ENCODE data around the gene HRNR.
"Not testable (repeated sequence)": the region's sequence is repeated elsewhere in the genome, so short reads cannot be mapped to it uniquely, and the experiment has no call there.

HRNR gene

GRCh38 chr1:152224093-152224492, at the start of gene HRNR:
TSS of gene HRNR (minus strand) at chr1:152224193. CDS start at chr1:152223253, 940 bp downstream.
- H3K27me3 Mint-ChIP-seq (ENCODE audit: low read depth), result no peaks in the 10 kb centered on the region
- no peaks in the 10 kb centered on the region for H3K4me1 Mint-ChIP-seq
- peaks cover 34% of the 10 kb centered on the region for H3K9me3 Mint-ChIP-seq
- TF ChIP-seq CTCF (IDR thresholded peaks at IDR 0.05; ENCODE audit: unreplicated experiment in 3 of 3), result no peak
- no peak within 1 kb of the TSS for H3K27ac Mint-ChIP-seq
- no peaks in the 10 kb centered on the region for H3K36me3 Mint-ChIP-seq (ENCODE audit: low read depth)
- H3K4me3 Mint-ChIP-seq, result no peak within 1 kb of the TSS

GRCh38 chr1:152256394-152256793, 32.4 kb upstream of the HRNR start:
- H3K9me3 Mint-ChIP-seq, result peaks cover 42% of the 10 kb centered on the region
- H3K27ac Mint-ChIP-seq; H3K4me1 Mint-ChIP-seq; H3K4me3 Mint-ChIP-seq; H3K36me3 Mint-ChIP-seq (ENCODE audit: low read depth); H3K27me3 Mint-ChIP-seq (ENCODE audit: low read depth): not testable (repeated sequence)

- Mint-ChIP-seq H3K4me3 (no peak overlapping the region), H3K4me1 (no peaks in the 10 kb centered on the region), H3K27ac (no peak overlapping the region), H3K9me3 (peaks cover 18% of the 10 kb centered on the region), H3K27me3 (ENCODE audit: low read depth) (no peaks in the 10 kb centered on the region), H3K36me3 (ENCODE audit: low read depth) (no peaks in the 10 kb centered on the region)
- TF ChIP-seq CTCF (IDR thresholded peaks at IDR 0.05; ENCODE audit: unreplicated experiment in 3 of 3), result no peak
These were observed 28.2 kb upstream of the HRNR start for GRCh38 chr1:152252157-152252556.

- no peaks in the 10 kb centered on the region for H3K36me3 Mint-ChIP-seq (ENCODE audit: low read depth)
- peaks cover 16% of the 10 kb centered on the region for H3K9me3 Mint-ChIP-seq
- H3K4me3 Mint-ChIP-seq, result no peak overlapping the region
- no peak for TF ChIP-seq CTCF (IDR thresholded peaks at IDR 0.05; ENCODE audit: unreplicated experiment in 3 of 3)
- no peaks in the 10 kb centered on the region for H3K27me3 Mint-ChIP-seq (ENCODE audit: low read depth)
- no peak overlapping the region for H3K27ac Mint-ChIP-seq
- no peaks in the 10 kb centered on the region for H3K4me1 Mint-ChIP-seq
These were observed 27.4 kb upstream of the HRNR start for GRCh38 chr1:152251391-152251790.

- no peak overlapping the region for H3K4me3 Mint-ChIP-seq
- H3K36me3 Mint-ChIP-seq (ENCODE audit: low read depth), result no peaks in the 10 kb centered on the region
- TF ChIP-seq CTCF (IDR thresholded peaks at IDR 0.05; ENCODE audit: unreplicated experiment in 3 of 3), result no peak
- no peaks in the 10 kb centered on the region for H3K27me3 Mint-ChIP-seq (ENCODE audit: low read depth)
- H3K4me1 Mint-ChIP-seq, result no peaks in the 10 kb centered on the region
- H3K9me3 Mint-ChIP-seq, result peaks cover 14% of the 10 kb centered on the region
- H3K27ac Mint-ChIP-seq, result no peak overlapping the region
These were observed 23.3 kb upstream of the HRNR start for GRCh38 chr1:152247316-152247715.

- no peak overlapping the region for H3K4me3 Mint-ChIP-seq
- peaks cover 30% of the 10 kb centered on the region for H3K9me3 Mint-ChIP-seq
- no peaks in the 10 kb centered on the region for H3K36me3 Mint-ChIP-seq (ENCODE audit: low read depth)
- no peaks in the 10 kb centered on the region for H3K27me3 Mint-ChIP-seq (ENCODE audit: low read depth)
- no peaks in the 10 kb centered on the region for H3K4me1 Mint-ChIP-seq
- no peak for TF ChIP-seq CTCF (IDR thresholded peaks at IDR 0.05; ENCODE audit: unreplicated experiment in 3 of 3)
- no peak overlapping the region for H3K27ac Mint-ChIP-seq
These were observed 20.7 kb upstream of the HRNR start for GRCh38 chr1:152244576-152245273.
